OCI-LY3 (cell line): Measurements from ENCODE around the gene KIAA1210.

Source experiments
- H2AFZ ChIP-seq: fragments of 200-600, 300-600 bp; shearing (Covaris generic); 2 replicates; pipeline ENCODE4 v1.6.0; 2014; ENCODE audit warnings: antibody characterized with exemption, low read depth, low read length
- H3K27ac ChIP-seq: fragments of 200-600, 300-600 bp; sonication (generic); 2 replicates; pipeline ENCODE4 v1.5.1; 2014; ENCODE audit warnings: mild to moderate bottlenecking, low read length, moderate library complexity, mixed read lengths
- H3K27me3 ChIP-seq: fragments of 200-600, 300-600 bp; sonication (generic); 2 replicates; pipeline ENCODE4 v1.6.1; 2014; ENCODE audit warnings: low read depth, low read length, mixed read lengths
- H3K36me3 ChIP-seq: fragments of 200-600, 300-600 bp; sonication (generic); replicated peaks from 2 replicates; pipeline ENCODE3; 2014; ENCODE audit warnings: low read depth, low read length, mixed read lengths
- H3K4me1 ChIP-seq: fragments of 300-600, 200-600 bp; sonication (generic); 2 replicates; pipeline ENCODE4 v1.6.1; 2014; ENCODE audit warnings: low read length, mixed read lengths
- H3K4me2 ChIP-seq: fragments of 200-600, 300-600 bp; sonication (generic); 2 replicates; pipeline ENCODE4 v1.6.1; 2014; ENCODE audit warnings: low read length, mixed read lengths
- H3K4me3 ChIP-seq: fragments of 300-600, 200-600 bp; sonication (generic); 2 replicates; pipeline ENCODE4 v1.5.1; 2014; ENCODE audit warnings: antibody characterized with exemption, mild to moderate bottlenecking, low read length, moderate library complexity
- H3K79me2 ChIP-seq: fragments of 300-600, 200-600 bp; shearing (Covaris generic); 2 replicates; pipeline ENCODE4 v1.6.1; 2014; ENCODE audit warnings: mild to moderate bottlenecking, low read length, mixed read lengths
- H3K9ac ChIP-seq: fragments of 300-600, 200-600 bp; shearing (Covaris generic); 2 replicates; pipeline ENCODE4 v1.6.0; 2014; ENCODE audit warnings: mild to moderate bottlenecking, low read length, moderate library complexity
- H3K9me3 ChIP-seq: fragments of 200-600, 300-600 bp; shearing (Covaris generic); 2 replicates; pipeline ENCODE4 v1.6.1; 2014; ENCODE audit warnings: low read length, mixed read lengths; ENCODE audit not compliant: insufficient read depth
- H4K20me1 ChIP-seq: fragments of 200-600, 300-600 bp; sonication (generic); 2 replicates; pipeline ENCODE4 v1.6.1; 2016; ENCODE audit warnings: low read length, mixed read lengths; ENCODE audit not compliant: insufficient read depth
- CTCF ChIP-seq: fragments of 200-600, 300-600 bp; sonication (generic); IDR thresholded peaks from 2 replicates; pipeline ENCODE4 v1.5.1; 2014; ENCODE audit warnings: antibody characterized with exemption, low read length, low read depth
- EZH2phosphoT487 ChIP-seq: fragments of 200-600 bp; shearing (Covaris generic); IDR thresholded peaks from 2 replicates; pipeline ENCODE4 v1.6.1; 2018; ENCODE audit warnings: antibody characterized with exemption, mixed run types, low read depth

Gene KIAA1210

GRCh38 chrX:119063428-119063827 is 64.2 kb downstream of the KIAA1210 start:
- H3K79me2 ChIP-seq: no peaks in the 10 kb centered on the region
- peaks cover 6% of the 10 kb centered on the region; the same call in 1 of the 2 replicates for H3K27me3 ChIP-seq
- peaks cover 23% of the 10 kb centered on the region for H3K4me1 ChIP-seq
- no peaks in the 10 kb centered on the region for H4K20me1 ChIP-seq
- no peaks in the 10 kb centered on the region for H3K9me3 ChIP-seq
- no peak for TF ChIP-seq CTCF
- no peak for TF ChIP-seq EZH2phosphoT487
- H2AFZ ChIP-seq: no peak overlapping the region
- no peak overlapping the region for H3K9ac ChIP-seq
- H3K36me3 ChIP-seq: no peaks in the 10 kb centered on the region
- H3K4me3 ChIP-seq: no peak overlapping the region
- H3K4me2 ChIP-seq: no peak overlapping the region
- H3K27ac ChIP-seq: no peak overlapping the region

- no peak overlapping the region for H3K4me3 ChIP-seq
- no peaks in the 10 kb centered on the region for H3K36me3 ChIP-seq
- H3K4me1 ChIP-seq: peaks cover 17% of the 10 kb centered on the region
- H3K9ac ChIP-seq: no peak overlapping the region
- TF ChIP-seq EZH2phosphoT487: no peak
- no peak for TF ChIP-seq CTCF
- H3K27me3 ChIP-seq: peaks cover 6% of the 10 kb centered on the region; the same call in 1 of the 2 replicates
- H3K4me2 ChIP-seq: no peak overlapping the region
- H3K27ac ChIP-seq: no peak overlapping the region
- no peaks in the 10 kb centered on the region for H3K9me3 ChIP-seq
- no peak overlapping the region for H2AFZ ChIP-seq
- no peaks in the 10 kb centered on the region for H3K79me2 ChIP-seq
- H4K20me1 ChIP-seq: no peaks in the 10 kb centered on the region
Observed at GRCh38 chrX:119062750-119063374, 64.8 kb downstream of the KIAA1210 start.

GRCh38 chrX:119055687-119056086 is 71.9 kb downstream of the KIAA1210 start:
- Histone ChIP-seq H3K36me3 (no peaks in the 10 kb centered on the region), H3K27ac (no peak overlapping the region), H3K4me1 (no peaks in the 10 kb centered on the region), H3K4me3 (no peak overlapping the region), H4K20me1 (no peaks in the 10 kb centered on the region), H3K9ac (no peak overlapping the region), H2AFZ (no peak overlapping the region), H3K27me3 (peaks cover 6% of the 10 kb centered on the region; the same call in 1 of the 2 replicates), H3K9me3 (no peaks in the 10 kb centered on the region), H3K4me2 (no peak overlapping the region), H3K79me2 (no peaks in the 10 kb centered on the region)
- no peak for TF ChIP-seq EZH2phosphoT487
- no peak for TF ChIP-seq CTCF

- Histone ChIP-seq H3K79me2 (no peaks in the 10 kb centered on the region), H3K9me3 (no peaks in the 10 kb centered on the region), H3K36me3 (no peaks in the 10 kb centered on the region), H3K27ac (no peak overlapping the region), H3K4me1 (peaks cover 5% of the 10 kb centered on the region), H4K20me1 (no peaks in the 10 kb centered on the region), H3K9ac (no peak overlapping the region), H3K27me3 (no peaks in the 10 kb centered on the region; the same call in 1 of the 2 replicates), H2AFZ (no peak overlapping the region), H3K4me2 (no peak overlapping the region), H3K4me3 (no peak overlapping the region)
- TF ChIP-seq EZH2phosphoT487: no peak
- no peak for TF ChIP-seq CTCF
Observed at GRCh38 chrX:119045884-119046283, 81.7 kb downstream of the KIAA1210 start.
